WTC11 (cell line): ENCODE results near the gene PLA2G1B.

Experiments
- CTCF ChIP-seq: fragments of 200-600 bp; IDR thresholded peaks from 2 replicates; pipeline ENCODE4 v1.8.0; 2022; ENCODE audit warnings: antibody characterized with exemption
- E2F1 ChIP-seq: sonication (generic); formaldehyde crosslinking; IDR thresholded peaks from 2 replicates; pipeline ENCODE4 v1.8.0; 2022; ENCODE audit warnings: mild to moderate bottlenecking, missing genetic modification reagents
- JUN ChIP-seq: sonication (generic); formaldehyde crosslinking; IDR thresholded peaks from 2 replicates; pipeline ENCODE4 v1.8.0; 2023; ENCODE audit warnings: mild to moderate bottlenecking, missing genetic modification reagents
- MAX ChIP-seq: sonication (generic); formaldehyde crosslinking; IDR thresholded peaks from 2 replicates; pipeline ENCODE4 v1.8.0; 2022; ENCODE audit warnings: mild to moderate bottlenecking, missing genetic modification reagents
- SMAD4 ChIP-seq: sonication (generic); formaldehyde crosslinking; IDR thresholded peaks from 2 replicates; pipeline ENCODE4 v1.8.0; 2022; ENCODE audit warnings: mild to moderate bottlenecking, missing genetic modification reagents
- TEAD4 ChIP-seq: sonication (generic); formaldehyde crosslinking; IDR thresholded peaks from 2 replicates; pipeline ENCODE4 v1.8.0; 2022; ENCODE audit warnings: mild to moderate bottlenecking, missing genetic modification reagents
- TP53 ChIP-seq: sonication (generic); formaldehyde crosslinking; IDR thresholded peaks from 2 replicates; pipeline ENCODE4 v1.8.1; 2023; ENCODE audit warnings: mild to moderate bottlenecking, missing genetic modification reagents
- USF2 ChIP-seq: sonication (generic); formaldehyde crosslinking; IDR thresholded peaks from 2 replicates; pipeline ENCODE4 v1.8.1; 2023; ENCODE audit warnings: mild to moderate bottlenecking, missing genetic modification reagents, moderate library complexity

- TF ChIP-seq MAX (CRISPR knock-in tag) (no peak), CTCF (no peak), TP53 (CRISPR knock-in tag) (no peak), E2F1 (CRISPR knock-in tag) (no peak), TEAD4 (CRISPR knock-in tag) (no peak), JUN (CRISPR knock-in tag) (no peak), USF2 (CRISPR knock-in tag) (no peak), SMAD4 (CRISPR knock-in tag) (no peak)
These were observed 3.8 kb downstream of the PLA2G1B start for GRCh38 chr12:120323772-120324171.
